ENCODE data around the gene HSD17B1. TPM values are rescaled to one million over a fixed set of nuclear protein-coding genes. Genes with fewer than 3 reads are reported as not detected.

HSD17B1 gene
- total RNA-seq, 1 experiment from 2014 or later: 1.5 TPM

DNA sequence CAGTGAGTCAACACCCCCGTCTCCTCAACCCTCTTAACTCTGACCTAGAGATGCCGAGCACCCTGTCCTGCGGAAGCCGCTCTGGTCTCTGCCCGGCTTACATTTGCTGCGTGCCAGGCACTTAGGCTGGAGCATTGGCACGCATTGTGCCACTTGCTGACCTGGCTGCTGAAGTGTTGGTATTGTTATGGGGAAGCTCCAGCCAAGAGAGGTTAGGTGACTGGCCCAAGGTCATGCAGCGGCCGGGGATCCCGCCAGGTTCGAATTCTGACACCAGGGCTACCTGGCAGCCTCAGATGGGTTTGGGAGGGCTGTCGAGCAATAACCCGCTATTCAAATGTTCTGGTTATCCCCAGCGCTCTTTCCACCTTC lies 5.0 kb upstream of the HSD17B1 start:
- H2BK12ac ChIP-seq (ENCODE audit: insufficient read length, low read depth, low read length): no peak overlapping the region
- H3K4me2 ChIP-seq (ENCODE audit: insufficient read depth, insufficient read length, low read length): peak overlapping the region; percentile 49
- H2BK5ac ChIP-seq (ENCODE audit: insufficient read length, low read length): no peak overlapping the region
- H3K36me3 Mint-ChIP-seq (ENCODE audit: insufficient read depth in 1 of 3, low read depth in 3 of 3): peaks cover 2 to 10% (median 4%) of the 10 kb centered on the region in 3 experiments; a peak in 4 of 7 replicates
- no peak for DNase-seq
- peaks cover 4 to 15% of the 10 kb centered on the region in 2 experiments; a peak in 3 of 4 replicates for H3K4me1 Mint-ChIP-seq
- H3K27ac Mint-ChIP-seq: no peak overlapping the region; a peak in 1 of 7 replicates
- H3K79me2 ChIP-seq (ENCODE audit: insufficient read depth, low read length): no peaks in the 10 kb centered on the region
- H3T11ph ChIP-seq (ENCODE audit: low read length): no peak overlapping the region
- H3K4me1 ChIP-seq (ENCODE audit: insufficient read depth, low read length): no peaks in the 10 kb centered on the region
- WGBS (ENCODE audit: extremely low coverage, insufficient read length, low lambda C conversion rate): no CpG with 5 or more reads among the region's 14 CpGs
- H4K91ac ChIP-seq (ENCODE audit: insufficient read length, low read depth, low read length): no peak overlapping the region
- H2BK120ac ChIP-seq (ENCODE audit: low read depth, low read length, poor library complexity, severe bottlenecking): no peak overlapping the region
- peaks cover 13% of the 10 kb centered on the region for H3K23me2 ChIP-seq (ENCODE audit: insufficient read length, low read depth, low read length, poor library complexity, severe bottlenecking)
- no peaks in the 10 kb centered on the region for H3K9me3 ChIP-seq (ENCODE audit: control insufficient read depth, low read depth, low read length)
- H2AK5ac ChIP-seq (ENCODE audit: insufficient read length, low read length): no peak overlapping the region
- no peaks in the 10 kb centered on the region for H3K27me3 ChIP-seq (ENCODE audit: insufficient read depth, low read length)
- no peak overlapping the region for H3K56ac ChIP-seq (ENCODE audit: insufficient read length, low read depth, low read length)
- no peak overlapping the region for H3K4ac ChIP-seq (ENCODE audit: low read depth, low read length)
- H2BK20ac ChIP-seq (ENCODE audit: low read depth, low read length, poor library complexity, severe bottlenecking): no peak overlapping the region
- H4K5ac ChIP-seq (ENCODE audit: insufficient read length, low read depth, low read length): no peak overlapping the region
- TF ChIP-seq, protein P1, sequence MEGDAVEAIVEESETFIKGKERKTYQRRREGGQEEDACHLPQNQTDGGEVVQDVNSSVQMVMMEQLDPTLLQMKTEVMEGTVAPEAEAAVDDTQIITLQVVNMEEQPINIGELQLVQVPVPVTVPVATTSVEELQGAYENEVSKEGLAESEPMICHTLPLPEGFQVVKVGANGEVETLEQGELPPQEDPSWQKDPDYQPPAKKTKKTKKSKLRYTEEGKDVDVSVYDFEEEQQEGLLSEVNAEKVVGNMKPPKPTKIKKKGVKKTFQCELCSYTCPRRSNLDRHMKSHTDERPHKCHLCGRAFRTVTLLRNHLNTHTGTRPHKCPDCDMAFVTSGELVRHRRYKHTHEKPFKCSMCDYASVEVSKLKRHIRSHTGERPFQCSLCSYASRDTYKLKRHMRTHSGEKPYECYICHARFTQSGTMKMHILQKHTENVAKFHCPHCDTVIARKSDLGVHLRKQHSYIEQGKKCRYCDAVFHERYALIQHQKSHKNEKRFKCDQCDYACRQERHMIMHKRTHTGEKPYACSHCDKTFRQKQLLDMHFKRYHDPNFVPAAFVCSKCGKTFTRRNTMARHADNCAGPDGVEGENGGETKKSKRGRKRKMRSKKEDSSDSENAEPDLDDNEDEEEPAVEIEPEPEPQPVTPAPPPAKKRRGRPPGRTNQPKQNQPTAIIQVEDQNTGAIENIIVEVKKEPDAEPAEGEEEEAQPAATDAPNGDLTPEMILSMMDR (conservative IDR thresholded peaks at IDR 0.05): no peak
- no peak overlapping the region for H3K18ac ChIP-seq (ENCODE audit: insufficient read length, low read depth, low read length)
- H3K27ac ChIP-seq (ENCODE audit: insufficient read length, low read depth, low read length): no peak overlapping the region
- H3K4me3 Mint-ChIP-seq: peak overlapping the region; percentile 56 to 63; a peak in 3 of 5 replicates
- no peak overlapping the region for H3K14ac ChIP-seq (ENCODE audit: insufficient read depth, low read length)
- H2BK15ac ChIP-seq (ENCODE audit: low read depth, low read length): no peak overlapping the region; the same call in 1 of the 2 replicates
- no peak overlapping the region for H3K23ac ChIP-seq (ENCODE audit: insufficient read length, low read depth, low read length)
- H2AFZ ChIP-seq (ENCODE audit: low read length): no peak overlapping the region
- no peak overlapping the region for H3K9ac ChIP-seq (ENCODE audit: extremely low read depth, insufficient read length, low read length)
- H4K20me1 ChIP-seq (ENCODE audit: control insufficient read depth, insufficient read depth, insufficient read length): no peaks in the 10 kb centered on the region
- no peaks in the 10 kb centered on the region for H3K79me1 ChIP-seq (ENCODE audit: insufficient read depth, low read depth, low read length, poor library complexity, severe bottlenecking)
- peaks cover 9% of the 10 kb centered on the region; the same call in 1 of the 2 replicates for H3K27me3 Mint-ChIP-seq (ENCODE audit: low read depth)
- H4K8ac ChIP-seq (replicated peaks; ENCODE audit: insufficient read length, low read depth, low read length): no peak overlapping the region
- no peaks in the 10 kb centered on the region for H3K9me3 Mint-ChIP-seq
